Activated CD4-positive, CD25-positive, alpha-beta regulatory T cell treated with anti-CD3 and anti-CD28 coated beads, Interleukin-2, amount 50 U/mL, for 72 hours (primary cell): Measurements from ENCODE around the gene KIF26B.
"Not testable (repeated sequence)": the region's sequence is repeated elsewhere in the genome, so short reads cannot be mapped to it uniquely, and the experiment has no call there.

Experiments used
- DNase-seq: peaks from one replicate; pipeline ENCODE4 v3.0.0; 2021

The KIF26B gene

DNA sequence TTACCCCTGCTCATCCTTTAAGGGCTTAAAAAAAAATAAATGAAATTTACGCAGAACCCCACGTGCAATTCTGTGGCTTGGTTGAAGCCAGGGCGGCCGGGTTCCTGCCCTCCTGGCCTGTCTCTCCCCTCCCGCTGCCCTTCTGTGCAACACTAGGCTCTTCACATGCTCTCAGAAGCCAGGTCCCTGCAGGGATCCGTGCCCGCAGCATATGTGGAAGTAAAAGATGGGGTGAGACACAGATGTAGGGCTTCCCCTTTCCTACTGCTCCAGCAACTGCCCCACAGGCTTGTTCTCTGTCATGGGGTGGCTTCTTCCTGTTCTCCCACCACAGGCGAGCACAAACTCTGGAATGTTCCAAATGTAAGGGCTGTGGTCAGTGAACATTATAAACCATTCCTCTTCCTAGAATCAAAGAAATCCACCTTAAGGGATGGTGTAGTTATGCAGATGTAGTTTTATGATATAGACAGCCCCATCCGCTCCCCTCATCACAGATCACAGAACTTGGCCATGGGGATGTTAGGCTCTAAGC is 535.4 kb downstream of the KIF26B start:
- DNase-seq = no peak

DNA sequence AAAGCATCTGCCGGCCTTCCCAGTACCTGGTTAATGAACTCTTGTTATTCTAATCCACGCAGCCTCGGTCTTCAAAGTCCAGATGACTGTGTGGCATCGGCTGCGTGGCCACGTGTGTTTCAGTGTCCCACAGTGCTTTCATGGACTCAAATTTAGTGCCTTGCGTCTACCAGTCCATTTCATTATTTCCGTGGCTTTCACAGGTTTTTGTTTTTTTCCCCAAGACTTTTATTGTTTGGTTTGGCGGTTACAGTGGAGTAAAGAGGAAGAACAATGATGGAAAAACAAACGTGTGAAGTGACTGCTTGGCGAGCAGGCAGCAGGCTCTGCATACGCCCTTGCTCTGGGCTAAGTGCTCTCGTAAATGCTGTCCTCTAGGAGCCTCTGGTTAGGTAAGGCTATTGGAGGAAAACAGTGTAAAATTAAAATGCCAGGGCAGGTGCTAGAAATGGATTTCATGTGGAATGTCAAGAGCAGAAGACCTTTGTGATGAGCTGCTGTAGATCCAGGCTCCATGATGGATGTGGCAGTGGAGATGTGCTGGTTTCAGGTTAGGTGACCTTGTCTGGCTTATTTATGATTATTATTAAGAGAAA is 536.3 kb downstream of the KIF26B start:
- DNase-seq = no peak

DNA sequence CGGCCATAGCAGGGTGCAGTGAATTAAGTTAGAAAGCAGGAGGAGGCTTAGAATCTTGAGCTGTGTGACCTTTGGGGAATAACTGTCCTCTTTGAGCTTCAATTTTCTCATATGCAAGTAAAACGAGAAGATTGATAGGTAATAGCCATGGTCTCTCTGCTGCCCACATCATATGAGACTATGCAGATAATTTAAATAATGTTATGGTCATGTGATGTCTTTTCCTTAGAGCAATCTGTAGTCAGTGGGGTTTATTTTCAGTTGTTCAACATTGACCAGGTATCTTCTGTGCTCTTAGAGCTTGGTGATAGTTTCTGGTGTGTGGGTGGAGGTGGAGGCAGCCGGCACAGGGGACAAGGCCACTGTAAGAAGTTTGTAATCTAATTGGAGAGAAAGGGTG is 537.1 kb downstream of the KIF26B start:
- DNase-seq = no peak

DNA sequence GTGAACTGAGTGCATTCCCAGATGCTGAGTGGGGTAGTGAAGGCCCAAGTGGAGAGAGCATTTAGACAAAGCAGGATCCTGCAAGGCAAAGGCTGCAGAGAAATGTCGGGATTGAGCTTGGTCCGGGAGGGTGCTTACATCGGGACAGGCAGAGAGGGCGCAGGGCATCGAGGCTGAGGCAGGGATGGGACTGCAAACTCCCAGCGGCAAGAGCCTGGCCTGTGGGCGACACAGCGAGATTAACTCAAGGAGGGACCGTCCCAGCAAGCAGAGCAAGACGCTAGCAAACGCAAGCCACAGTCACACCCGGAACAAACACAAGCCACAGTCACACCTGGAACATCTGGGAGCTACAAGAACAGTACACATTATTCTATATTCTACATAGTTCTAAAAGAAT is 537.5 kb downstream of the KIF26B start:
- no peak for DNase-seq

DNA sequence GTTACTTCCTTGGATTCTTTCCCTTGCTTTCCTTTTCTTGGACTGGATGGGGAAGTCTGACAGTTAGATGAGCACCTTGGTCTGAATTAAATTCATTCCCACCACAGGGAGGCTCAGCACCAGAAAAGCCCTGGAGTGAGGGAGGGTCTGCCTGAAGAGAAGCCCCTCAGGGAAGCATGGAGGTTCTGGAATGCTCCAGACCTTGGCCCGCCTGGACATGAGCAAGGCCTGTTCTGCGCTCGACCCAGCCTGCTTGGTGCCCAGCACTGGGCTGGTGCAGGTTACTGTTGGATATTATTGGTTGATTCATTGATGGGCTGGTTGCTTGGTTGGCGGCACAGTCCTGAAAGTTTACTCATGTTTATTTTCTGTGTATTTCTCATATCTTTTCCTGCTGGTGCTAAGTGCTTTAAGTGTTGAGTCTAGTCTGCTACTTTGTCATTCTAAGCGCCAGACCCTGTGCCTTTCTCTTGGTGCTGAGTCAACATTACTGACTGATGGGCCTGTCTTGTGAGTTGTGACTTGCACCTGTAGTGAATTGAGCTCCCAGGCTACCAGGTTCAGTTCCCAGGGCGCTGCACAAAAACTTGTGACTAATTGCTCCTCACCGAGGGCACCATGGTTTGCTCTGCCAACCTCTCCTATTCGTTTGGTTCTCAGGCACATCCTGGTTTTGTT is 538.5 kb downstream of the KIF26B start:
- no peak for DNase-seq

DNA sequence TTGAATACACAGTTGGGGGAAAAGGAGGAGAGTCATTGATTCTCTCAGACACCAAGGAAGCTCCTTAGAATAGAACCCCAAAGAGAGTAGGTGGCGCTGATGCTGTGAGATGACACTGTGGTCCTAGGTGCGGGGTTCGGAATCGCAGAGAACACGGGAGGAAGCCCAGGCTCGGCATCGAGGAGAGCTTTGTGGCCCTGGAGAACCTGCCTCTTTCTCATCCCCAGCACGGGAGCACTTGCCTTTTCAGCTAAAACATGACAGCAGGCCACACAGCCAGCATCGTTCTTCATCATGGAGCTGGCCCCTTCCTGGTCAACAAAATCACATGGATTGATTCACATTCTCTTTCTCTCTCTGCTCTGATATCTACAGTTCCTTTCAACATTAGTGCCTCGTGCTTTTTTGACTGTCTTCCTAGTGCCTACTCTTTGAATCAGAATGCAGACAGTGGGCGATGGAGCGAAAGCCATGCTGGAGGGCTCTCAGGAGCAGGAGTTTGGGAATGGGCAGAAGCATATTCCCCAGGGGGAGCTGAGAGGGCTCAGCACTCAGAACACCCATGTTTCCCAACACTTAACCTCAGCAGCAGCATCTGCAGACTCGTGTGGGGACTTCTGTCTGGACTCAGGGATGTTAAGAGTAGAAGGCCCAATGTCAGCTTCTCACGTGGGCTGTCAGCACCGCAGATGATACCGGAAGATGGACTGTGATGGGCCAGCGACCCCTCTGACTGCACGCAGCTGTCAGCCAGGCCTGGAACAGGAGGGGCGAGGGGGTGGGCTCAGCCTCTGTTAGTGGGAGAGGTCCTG is 539.4 kb downstream of the KIF26B start:
- DNase-seq = no peak

DNA sequence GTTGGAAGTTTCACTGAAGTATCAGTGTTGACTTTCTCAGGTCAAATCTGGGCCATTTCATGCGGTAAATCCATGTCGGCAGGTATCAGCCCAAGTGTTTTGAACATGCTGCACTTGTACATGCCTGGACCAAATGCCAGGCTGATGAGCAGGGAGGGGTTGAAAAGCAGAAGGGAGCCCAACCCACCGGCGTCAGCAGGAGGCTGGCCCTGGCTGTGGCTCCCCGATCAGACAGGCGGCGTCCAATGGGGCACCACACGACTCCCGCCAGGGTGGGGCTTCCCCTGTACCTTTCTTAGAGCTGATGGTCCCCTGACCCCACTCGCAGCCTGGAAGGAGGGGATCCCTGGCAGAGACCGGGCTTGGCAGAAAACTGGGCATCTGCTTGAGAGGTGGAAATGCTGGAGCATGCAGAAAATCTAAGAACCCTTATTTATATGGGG is 540.0 kb downstream of the KIF26B start:
- DNase-seq = no peak

DNA sequence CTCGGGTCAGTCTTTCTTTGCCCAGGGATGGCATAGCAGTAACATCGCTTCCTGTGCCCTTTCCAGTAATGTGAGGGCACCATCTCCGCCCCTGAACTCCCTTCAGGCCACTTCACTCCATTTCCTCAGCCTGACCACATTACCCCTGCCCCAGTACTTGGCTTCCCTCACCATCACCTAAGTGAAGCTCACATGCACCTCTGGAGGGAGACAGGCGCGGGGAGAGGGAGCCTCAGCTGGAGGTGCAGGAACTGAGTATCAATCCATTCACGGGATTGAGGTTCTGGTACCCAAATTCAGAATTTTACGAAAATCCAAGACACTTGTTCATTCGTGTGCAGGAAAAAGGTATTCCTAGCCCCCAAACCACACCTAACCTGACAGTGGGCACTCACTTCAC is 540.4 kb downstream of the KIF26B start:
- no peak for DNase-seq

DNA sequence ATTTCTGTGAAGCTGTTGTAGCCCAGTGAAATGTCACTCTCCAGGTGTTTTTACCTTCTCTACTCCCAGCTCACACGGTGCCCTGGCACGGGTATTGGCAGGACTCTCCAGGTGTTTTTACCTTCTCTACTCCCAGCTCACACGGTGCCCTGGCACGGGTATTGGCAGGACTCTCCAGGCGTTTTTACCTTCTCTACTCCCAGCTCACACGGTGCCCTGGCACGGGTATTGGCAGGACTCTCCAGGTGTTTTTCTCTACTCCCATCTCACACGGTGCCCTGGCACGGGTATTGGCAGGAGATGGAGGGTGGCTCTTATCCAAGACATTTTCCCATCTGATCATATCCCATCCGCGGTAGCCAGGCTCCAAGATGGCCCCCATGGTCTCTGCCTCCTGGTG is 540.9 kb downstream of the KIF26B start:
- DNase-seq = not testable (repeated sequence)

DNA sequence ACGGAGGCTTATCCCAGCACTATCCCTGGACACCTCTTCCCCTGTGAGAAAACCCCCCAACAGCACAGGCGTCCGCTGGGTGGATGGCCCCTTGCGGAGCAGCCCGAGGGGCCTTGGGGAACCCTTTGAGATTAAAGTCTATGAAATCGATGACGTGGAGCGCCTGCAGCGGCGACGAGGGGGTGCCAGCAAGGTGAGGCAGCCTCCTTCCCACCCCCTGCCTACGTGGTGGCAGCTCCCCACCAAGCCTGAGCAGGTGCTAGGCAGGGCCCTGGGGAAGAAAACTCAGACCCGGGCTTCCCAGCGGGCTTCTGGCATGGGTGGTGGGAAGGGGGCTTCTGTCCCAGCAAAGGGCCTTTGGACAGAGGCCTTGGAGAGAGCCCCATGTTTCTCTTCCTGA is 543.3 kb downstream of the KIF26B start:
- DNase-seq = no peak

DNA sequence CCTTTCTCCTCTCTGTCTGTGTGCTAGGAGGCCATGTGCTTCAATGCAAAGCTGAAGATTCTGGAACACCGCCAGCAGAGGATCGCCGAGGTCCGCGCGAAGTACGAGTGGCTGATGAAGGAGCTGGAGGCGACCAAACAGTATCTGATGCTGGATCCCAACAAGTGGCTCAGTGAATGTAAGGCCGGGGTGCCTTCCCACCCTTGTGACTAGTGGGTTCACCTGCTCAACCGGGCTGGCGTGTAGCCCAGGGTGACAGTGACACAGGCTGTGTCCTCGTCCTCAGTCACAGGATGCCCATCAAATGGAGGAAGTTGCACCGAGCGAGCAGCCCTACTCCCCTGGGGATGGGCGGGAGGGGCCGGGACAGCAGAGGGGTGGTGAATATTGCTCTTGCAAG is 544.1 kb downstream of the KIF26B start:
- DNase-seq = no peak

DNA sequence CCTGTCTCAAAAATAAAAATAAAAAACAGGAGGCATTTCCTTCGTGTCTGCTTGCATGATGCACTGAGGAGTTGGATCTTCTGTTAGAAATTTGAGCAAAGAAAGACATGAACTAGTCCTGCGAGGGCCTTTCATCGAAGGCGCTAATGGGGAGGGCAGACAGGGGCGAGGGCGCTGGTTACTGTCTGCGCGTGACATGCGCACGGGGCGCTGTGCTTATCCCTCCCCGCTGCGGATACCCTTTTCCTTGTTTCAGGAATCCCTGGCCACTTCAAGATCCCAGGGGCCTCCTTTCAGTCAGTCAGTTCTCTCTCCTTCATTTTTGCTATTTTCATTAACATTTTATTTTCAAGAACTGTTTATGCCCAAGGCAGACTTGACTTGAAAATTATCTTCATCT is 545.8 kb downstream of the KIF26B start:
- DNase-seq = no peak

DNA sequence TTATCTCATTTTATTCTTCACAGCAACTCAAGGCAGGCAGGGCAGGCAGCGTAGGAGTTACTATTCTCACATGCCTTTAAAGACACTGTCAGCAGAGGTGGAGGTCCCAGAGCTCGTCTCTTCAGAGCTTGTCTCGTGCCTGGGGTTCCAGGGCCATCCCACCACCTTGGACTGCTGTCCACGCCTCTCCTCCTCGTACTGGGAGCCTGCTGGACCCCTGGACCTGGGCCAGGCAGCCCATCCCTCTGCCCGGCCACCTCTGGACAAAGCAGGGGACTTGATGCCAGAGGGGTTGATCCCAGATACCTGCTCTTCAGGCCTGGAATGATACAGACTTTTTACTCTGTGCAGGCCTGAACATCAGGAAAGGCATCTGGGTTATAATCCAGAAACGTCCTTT is 546.8 kb downstream of the KIF26B start:
- DNase-seq = no peak

DNA sequence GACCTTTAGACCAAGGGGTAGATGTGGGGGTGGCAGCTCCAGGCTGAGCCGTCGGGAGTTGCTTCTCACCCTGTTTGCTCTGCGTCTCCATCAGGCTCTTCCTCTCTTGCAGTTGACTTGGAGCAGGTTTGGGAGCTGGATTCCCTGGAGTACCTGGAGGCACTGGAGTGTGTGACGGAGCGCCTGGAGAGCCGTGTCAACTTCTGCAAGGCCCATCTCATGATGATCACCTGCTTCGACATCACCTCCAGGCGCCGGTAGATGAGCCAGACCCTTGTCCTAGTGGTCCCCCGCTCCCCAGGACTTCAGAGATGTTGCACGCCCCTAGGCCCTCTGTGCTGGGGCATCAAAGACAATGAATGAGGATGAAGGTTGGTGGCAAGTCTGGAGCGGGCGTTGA is 547.6 kb downstream of the KIF26B start:
- no peak for DNase-seq

DNA sequence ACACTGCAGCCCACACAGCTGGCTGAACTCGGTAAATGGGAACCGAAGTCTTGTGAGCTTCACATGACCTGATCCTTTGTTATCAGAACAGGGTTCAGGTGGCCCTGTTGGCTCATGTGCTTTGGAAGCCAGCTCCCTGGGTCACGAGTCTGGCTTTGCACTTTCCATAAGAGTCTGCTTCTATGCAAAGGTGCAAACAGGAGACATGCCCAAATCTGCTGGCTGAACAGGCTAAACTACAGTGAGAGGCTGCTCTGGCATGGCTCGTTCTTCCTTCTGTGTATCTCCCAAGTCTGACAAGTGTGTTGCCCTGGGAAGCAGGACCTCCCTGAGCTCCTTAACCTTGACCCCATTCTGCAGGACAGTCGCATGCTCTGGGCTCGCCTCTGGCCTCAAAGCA is 549.6 kb downstream of the KIF26B start:
- DNase-seq = no peak

DNA sequence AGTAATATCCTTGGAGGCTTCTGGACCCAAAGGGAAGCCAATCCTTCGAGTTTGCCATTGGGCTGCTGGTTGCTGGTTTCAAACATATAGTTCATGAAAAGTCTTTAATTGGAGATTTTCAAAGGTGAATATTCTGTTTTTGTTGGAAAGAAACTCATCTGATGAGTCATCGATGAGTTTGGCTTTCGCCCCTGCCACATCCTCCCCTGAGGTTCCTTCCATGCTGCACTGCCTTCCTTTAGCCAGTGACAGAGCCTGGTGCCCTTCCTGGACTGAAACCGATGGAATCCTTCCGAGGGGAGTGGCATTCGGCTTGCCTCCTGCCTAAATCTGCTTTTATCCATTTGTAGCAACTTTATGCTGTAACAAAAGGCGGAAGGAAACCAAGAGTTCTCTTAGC is 550.0 kb downstream of the KIF26B start:
- no peak for DNase-seq

DNA sequence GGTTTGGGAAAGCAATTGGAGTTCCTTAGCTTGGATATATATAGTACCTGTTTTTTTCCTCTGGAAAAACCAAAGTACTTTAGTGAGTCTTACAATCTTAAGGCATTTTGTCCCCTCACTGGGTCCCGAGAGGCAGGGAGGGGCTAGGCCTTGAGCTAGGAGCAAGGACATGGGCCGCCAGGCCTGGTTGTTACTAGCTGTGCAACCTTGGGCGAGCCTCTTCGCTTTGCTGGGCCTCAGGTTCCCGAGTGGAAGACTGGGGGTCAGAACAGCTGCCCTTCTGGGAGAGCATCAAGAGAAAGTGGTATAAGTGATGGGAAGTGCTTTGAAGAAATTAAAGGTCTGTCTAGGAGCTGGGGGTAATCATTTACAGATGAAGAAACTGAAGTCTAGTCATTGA is 553.2 kb downstream of the KIF26B start:
- DNase-seq = no peak

DNA sequence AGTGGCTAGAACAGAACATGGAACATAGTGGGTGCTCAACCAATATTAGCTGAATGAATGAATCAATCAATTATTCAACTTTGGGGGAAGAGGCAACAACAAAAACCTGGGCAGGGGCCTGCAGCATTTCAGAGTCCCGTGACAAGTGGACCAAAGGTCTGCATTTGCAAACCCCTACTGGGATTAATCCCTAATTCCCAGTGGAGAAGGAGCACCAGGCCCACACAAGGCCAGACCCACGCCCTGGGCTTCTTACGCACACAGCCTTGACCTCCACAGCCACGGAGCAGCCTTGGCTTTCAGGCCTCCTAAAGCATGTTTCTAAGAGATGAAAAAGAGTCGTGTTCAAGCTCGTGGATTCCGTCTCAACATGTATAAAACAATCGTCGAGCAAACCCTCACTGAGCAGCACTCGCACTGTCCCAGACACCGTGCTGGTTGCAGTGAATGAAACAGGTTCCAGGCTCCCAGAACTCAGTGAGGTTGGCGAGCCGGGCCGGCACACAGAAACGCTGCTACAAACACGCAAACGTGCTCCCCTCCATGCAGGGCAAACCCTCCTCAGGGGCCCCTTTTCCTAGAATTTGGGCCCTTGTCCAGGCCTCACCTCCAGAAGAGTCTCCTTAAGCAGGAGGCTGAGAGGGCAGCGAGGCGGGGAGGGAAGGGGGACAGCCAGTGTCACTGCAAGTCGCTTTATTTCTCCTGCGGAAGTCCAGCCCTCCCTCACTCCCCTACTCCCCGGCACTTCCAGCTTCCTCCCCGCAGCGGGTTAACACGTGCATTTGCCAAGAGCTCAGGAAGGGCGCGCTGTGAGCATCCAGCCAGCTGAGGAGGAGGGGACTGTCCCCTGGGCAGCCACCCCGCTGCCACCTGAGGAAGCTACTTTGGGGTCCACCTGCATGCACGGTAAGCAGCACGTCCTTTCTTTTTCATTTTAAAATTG is 556.4 kb downstream of the KIF26B start:
- no peak for DNase-seq

DNA sequence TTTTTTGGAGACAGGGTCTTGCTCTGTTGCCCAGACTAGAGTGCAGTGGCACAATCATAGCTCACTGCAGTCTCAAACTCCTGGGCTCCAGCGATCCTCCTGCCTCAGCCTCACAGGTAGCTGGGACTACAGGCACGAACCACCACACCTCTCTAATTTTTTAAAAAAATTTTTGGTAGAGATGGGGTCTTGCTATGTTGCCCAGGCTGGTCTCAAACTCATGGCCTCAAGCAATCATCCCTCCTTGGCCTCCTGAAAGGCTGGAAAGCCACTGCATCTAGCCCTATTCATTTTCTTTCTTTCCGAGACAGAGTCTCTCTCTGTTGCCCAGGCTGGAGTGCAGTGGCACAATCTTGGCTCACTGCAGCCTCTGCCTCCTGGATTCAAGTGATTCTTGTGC is 559.2 kb downstream of the KIF26B start:
- DNase-seq = not testable (repeated sequence)

DNA sequence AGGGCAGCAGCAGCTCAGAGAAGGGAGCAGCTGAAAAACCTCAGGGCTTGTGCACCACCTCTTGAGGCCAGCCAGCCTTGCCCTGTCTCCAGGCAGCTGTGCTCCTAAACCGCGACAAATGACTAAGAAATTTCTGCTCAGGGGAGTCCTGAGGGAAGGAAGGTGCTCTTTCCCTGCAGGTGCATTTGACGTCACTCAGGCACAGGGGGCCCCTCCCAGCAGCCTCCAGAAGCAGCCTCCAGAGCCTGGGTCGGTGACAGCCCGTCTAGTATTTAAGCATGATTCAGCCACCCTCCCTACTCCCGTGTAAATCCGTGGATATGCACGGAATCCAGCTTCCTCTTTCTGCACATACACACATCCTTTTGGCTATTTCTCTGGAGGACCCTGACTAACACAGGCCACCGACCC is 560.5 kb downstream of the KIF26B start:
- DNase-seq = no peak

DNA sequence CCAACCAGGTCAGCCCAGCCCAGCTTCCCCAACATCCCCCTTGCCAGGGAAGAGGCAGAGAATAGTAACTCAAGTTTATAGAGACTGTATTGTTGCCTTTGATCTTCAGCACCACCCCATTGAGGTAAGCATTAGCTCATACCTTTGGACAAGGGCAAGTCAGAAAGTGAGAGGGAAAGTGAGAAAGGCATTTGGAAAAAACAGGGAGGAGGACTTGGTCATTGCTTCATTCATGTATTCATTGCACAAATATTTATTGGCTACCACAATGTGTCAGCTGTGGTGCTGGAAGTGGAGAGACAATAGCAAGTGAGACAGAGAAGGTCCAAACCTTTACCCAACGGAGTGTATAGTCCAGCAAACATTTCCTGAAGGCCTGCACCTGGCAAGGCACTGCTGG is 561.2 kb downstream of the KIF26B start:
- no peak for DNase-seq

DNA sequence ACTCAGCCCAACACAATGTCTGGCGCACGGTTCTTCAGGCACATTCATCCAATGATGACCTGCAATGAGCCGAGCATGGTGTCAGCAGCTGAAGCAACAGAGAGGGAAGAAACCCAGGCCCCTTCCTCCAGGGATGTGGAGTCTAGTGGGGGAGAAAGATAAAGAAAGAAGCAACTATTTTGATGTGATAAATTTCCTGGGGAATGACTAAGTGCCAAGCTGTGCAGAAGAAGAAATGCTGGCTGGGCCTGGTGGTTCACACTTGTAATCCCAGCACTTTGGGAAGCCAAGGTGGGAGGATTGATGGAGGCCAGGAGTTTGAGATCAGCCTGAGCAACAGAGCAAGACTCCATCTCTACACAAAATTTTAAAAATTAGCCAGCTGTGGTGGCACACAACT is 561.8 kb downstream of the KIF26B start:
- no peak for DNase-seq

DNA sequence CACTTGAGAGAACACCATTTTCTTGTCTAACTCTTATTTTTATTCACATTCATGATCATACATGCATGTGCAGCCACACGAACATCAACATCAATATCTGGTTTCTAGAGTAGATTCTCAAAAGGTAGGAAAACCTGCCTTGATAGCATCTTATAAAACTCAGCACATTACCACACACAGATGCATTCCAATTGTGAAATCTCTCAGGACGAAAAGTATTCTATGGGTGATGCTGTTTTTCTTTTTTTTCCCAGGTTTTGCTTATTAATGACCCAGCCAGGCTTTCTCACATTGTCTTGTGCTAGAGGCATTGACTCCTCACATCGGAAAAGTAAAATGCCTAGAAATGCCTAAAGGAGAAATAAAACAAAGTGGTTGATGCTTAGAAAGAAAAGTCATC is 562.8 kb downstream of the KIF26B start:
- no peak for DNase-seq
